CD14-positive monocyte (primary cell): ENCODE measurements around the gene NDUFS2. TPM values are rescaled to one million over a fixed set of nuclear protein-coding genes. Genes with fewer than 3 reads are reported as not detected.

Source experiments
- DNase-seq, 3 donors: peaks; one replicate each; pipeline ENCODE4 v3.0.0-alpha.2; 2011 to 2022
- H2AFZ ChIP-seq: 2 replicates; pipeline ENCODE4 v1.6.0; 2012; ENCODE audit warnings: mild to moderate bottlenecking, low read depth, low read length, inconsistent platforms; ENCODE audit not compliant: insufficient read depth, poor library complexity, severe bottlenecking
- H3K27ac ChIP-seq, 2 donors: 1 replicate in 1 of 2; 2 replicates in 1 of 2; pipeline ENCODE4 v1.5.1; 2012 to 2013; ENCODE audit warnings: low read length in 2 of 2, control low read depth in 1 of 2, inconsistent platforms in 1 of 2, low read depth in 1 of 2, mild to moderate bottlenecking in 1 of 2
- H3K27me3 ChIP-seq, 2 donors: one replicate each; pipeline versions ENCODE4 v1.6.0 to v1.6.1; 2011 to 2013; ENCODE audit warnings: low read length in 2 of 2; ENCODE audit not compliant: control insufficient read depth in 2 of 2, insufficient read depth in 2 of 2
- H3K36me3 ChIP-seq, 2 donors: replicated peaks in 1 of 2; 1 replicate in 1 of 2; 2 replicates in 1 of 2; pipeline versions ENCODE4 v1.5.1 to v1.6.1; 2012 to 2013; ENCODE audit warnings: low read length in 2 of 2, control low read depth in 1 of 2, inconsistent platforms in 1 of 2, mild to moderate bottlenecking in 1 of 2; ENCODE audit not compliant: insufficient read depth in 2 of 2, control insufficient read depth in 1 of 2
- H3K4me1 ChIP-seq, 2 donors: 1 replicate in 1 of 2; 2 replicates in 1 of 2; pipeline versions ENCODE4 v1.5.1 to v1.6.1; 2012 to 2013; ENCODE audit warnings: low read length in 2 of 2, control low read depth in 1 of 2, inconsistent platforms in 1 of 2, mild to moderate bottlenecking in 1 of 2, moderate library complexity in 1 of 2; ENCODE audit not compliant: insufficient read depth in 2 of 2, control insufficient read depth in 1 of 2
- H3K4me2 ChIP-seq: replicated peaks from 2 replicates; pipeline ENCODE3; 2012; ENCODE audit warnings: low read length, moderate library complexity, mild to moderate bottlenecking; ENCODE audit not compliant: poor library complexity, severe bottlenecking; ENCODE audit errors: extremely low read depth
- H3K4me3 ChIP-seq, 3 experiments: fragments of 200-600 bp in 1 of 3; sonication (generic) in 1 of 3; replicated peaks in 1 of 3; 1 replicate in 2 of 3; 2 replicates in 1 of 3; pipeline ENCODE4 v1.5.1; 2011 to 2013; ENCODE audit warnings: low read length in 3 of 3, mild to moderate bottlenecking in 3 of 3, control low read depth in 2 of 3, low read depth in 2 of 3, inconsistent platforms in 1 of 3, moderate library complexity in 1 of 3
- H3K79me2 ChIP-seq: 2 replicates; pipeline ENCODE4 v1.6.0; 2012; ENCODE audit warnings: mild to moderate bottlenecking, control low read depth, inconsistent platforms, low read length, moderate library complexity; ENCODE audit not compliant: insufficient read depth
- H3K9ac ChIP-seq: 2 replicates; pipeline ENCODE4 v1.6.0; 2017; ENCODE audit warnings: low read length, mild to moderate bottlenecking; ENCODE audit not compliant: insufficient read depth, poor library complexity, severe bottlenecking
- H3K9me3 ChIP-seq, 2 donors: replicated peaks in 1 of 2; 1 replicate in 1 of 2; 2 replicates in 1 of 2; pipeline versions ENCODE4 v1.5.1 to v1.6.1; 2012 to 2013; ENCODE audit warnings: low read length in 2 of 2, control low read depth in 1 of 2; ENCODE audit not compliant: control insufficient read depth in 1 of 2, insufficient read depth in 1 of 2
- H4K20me1 ChIP-seq: 2 replicates; pipeline ENCODE4 v1.6.0; 2012; ENCODE audit warnings: mild to moderate bottlenecking, low read length, control low read depth, moderate library complexity; ENCODE audit not compliant: insufficient read depth
- H3K27ac Mint-ChIP-seq, 7 donors: one replicate each; pipeline ENCODE4 v1.8.0; 2020; ENCODE audit warnings: mild to moderate bottlenecking in 7 of 7, mixed read lengths in 7 of 7, moderate library complexity in 6 of 7, inconsistent platforms in 2 of 7
- H3K27me3 Mint-ChIP-seq, 3 donors: one replicate each; pipeline ENCODE4 v1.8.0; 2021 to 2022; ENCODE audit warnings: low read depth in 3 of 3, mild to moderate bottlenecking in 3 of 3, mixed read lengths in 3 of 3, moderate library complexity in 3 of 3, inconsistent platforms in 1 of 3
- H3K36me3 Mint-ChIP-seq, 2 donors: one replicate each; pipeline ENCODE4 v1.8.0; 2020; ENCODE audit warnings: mixed read lengths in 2 of 2, inconsistent platforms in 1 of 2, mild to moderate bottlenecking in 1 of 2
- H3K4me1 Mint-ChIP-seq: one replicate; pipeline ENCODE4 v1.8.0; 2020; ENCODE audit warnings: mild to moderate bottlenecking, mixed read lengths
- H3K4me3 Mint-ChIP-seq, 2 donors: one replicate each; pipeline ENCODE4 v1.8.0; 2020; ENCODE audit warnings: mild to moderate bottlenecking in 2 of 2, mixed read lengths in 2 of 2, moderate library complexity in 1 of 2
- H3K9me3 Mint-ChIP-seq, 7 donors: one replicate each; pipeline ENCODE4 v1.8.0; 2020 to 2022; ENCODE audit warnings: mixed read lengths in 7 of 7, mild to moderate bottlenecking in 6 of 7, moderate library complexity in 6 of 7, inconsistent platforms in 2 of 7
- WGBS: methylation state at CpG from one replicate; pipeline ENCODE4 v1.1.5; 2013; ENCODE audit warnings: missing lambda C conversion rate; ENCODE audit not compliant: insufficient coverage; 5-methylcytosine and 5-hydroxymethylcytosine counted together
- intact Hi-C, 2 donors: fragments of 100-400 bp; cut with micrococcal nuclease; formaldehyde crosslinking; loops; one replicate each; pipeline versions ENCODE4 v1.15.0 to v1.15.1; 2023
- polyA plus RNA-seq, 3 donors: library from polyadenylated mRNA; depleted of rRNA in 1 of 3; unstranded in 2 of 3; stranded (reverse) in 1 of 3; fragments of 300-500 nt in 2 of 3; fragments of >200 nt in 1 of 3; fragmentation: Illumina TruSeq in 2 of 3; gene quantifications; 1 replicate in 2 of 3; 2 replicates in 1 of 3; pipeline ENCODE4 v1.2.3, GENCODE V29; 2012 to 2021
- TF ChIP-seq, protein P1 (sequence below): fragments of 200-600 bp; IDR thresholded peaks from one replicate; pipeline ENCODE4 v1.8.0; 2022; ENCODE audit warnings: antibody characterized with exemption, mild to moderate bottlenecking

The NDUFS2 gene
- polyA plus RNA-seq, 3 donors, result 87.5 to 119 (median 101) TPM

- peaks cover 8 to 10% of the 10 kb centered on the region in 2 donors for H3K4me1 ChIP-seq
- TF ChIP-seq, protein P1, sequence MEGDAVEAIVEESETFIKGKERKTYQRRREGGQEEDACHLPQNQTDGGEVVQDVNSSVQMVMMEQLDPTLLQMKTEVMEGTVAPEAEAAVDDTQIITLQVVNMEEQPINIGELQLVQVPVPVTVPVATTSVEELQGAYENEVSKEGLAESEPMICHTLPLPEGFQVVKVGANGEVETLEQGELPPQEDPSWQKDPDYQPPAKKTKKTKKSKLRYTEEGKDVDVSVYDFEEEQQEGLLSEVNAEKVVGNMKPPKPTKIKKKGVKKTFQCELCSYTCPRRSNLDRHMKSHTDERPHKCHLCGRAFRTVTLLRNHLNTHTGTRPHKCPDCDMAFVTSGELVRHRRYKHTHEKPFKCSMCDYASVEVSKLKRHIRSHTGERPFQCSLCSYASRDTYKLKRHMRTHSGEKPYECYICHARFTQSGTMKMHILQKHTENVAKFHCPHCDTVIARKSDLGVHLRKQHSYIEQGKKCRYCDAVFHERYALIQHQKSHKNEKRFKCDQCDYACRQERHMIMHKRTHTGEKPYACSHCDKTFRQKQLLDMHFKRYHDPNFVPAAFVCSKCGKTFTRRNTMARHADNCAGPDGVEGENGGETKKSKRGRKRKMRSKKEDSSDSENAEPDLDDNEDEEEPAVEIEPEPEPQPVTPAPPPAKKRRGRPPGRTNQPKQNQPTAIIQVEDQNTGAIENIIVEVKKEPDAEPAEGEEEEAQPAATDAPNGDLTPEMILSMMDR, result no peak
- H3K9ac ChIP-seq, result no peak overlapping the region
- Mint-ChIP-seq H3K4me3 (no peak overlapping the region), H3K4me1 (peaks cover 16% of the 10 kb centered on the region), H3K27me3 (peaks cover 52 to 58% (median 54%) of the 10 kb centered on the region in 3 donors), H3K27ac (no peak overlapping the region), H3K36me3 (peaks cover 12 to 14% of the 10 kb centered on the region in 2 donors), H3K9me3 (peaks cover 18 to 26% (median 20%) of the 10 kb centered on the region in 7 donors)
- no peak overlapping the region for H2AFZ ChIP-seq
- H3K27me3 ChIP-seq, result peaks cover 39 to 54% of the 10 kb centered on the region in 2 donors
- H3K79me2 ChIP-seq, result no peaks in the 10 kb centered on the region
- no peak overlapping the region for H3K4me3 ChIP-seq
- H3K27ac ChIP-seq, result no peak overlapping the region
- intact Hi-C loops, result no loop called here
- H4K20me1 ChIP-seq, result no peaks in the 10 kb centered on the region
- WGBS, result 79% methylated on average over 2 of the region's 12 CpGs
- DNase-seq, result no peak
- H3K36me3 ChIP-seq, result no peaks in the 10 kb centered on the region
- peaks cover 21 to 39% of the 10 kb centered on the region in 2 donors for H3K9me3 ChIP-seq
- no peak overlapping the region for H3K4me2 ChIP-seq
Observed at GRCh38 chr1:161261261-161262235, 59.4 kb downstream of the NDUFS2 start.

Other genes with a start within 250 kb of the NDUFS2 start
- gene ITLN2, start 247.6 kb upstream of the NDUFS2 start, polyA plus RNA-seq, result not detected
- gene F11R, start 181.2 kb upstream of the NDUFS2 start, polyA plus RNA-seq, result 10 to 100 TPM; 28.8 to 58.0 (median 35.9) TPM
- gene TSTD1, start 163.4 kb upstream of the NDUFS2 start, polyA plus RNA-seq, result 10 to 100 TPM in 2 of 3 donors, 1 to 10 TPM in 1; 9.9 to 20.3 (median 11.8) TPM
- gene USF1, start 156.4 kb upstream of the NDUFS2 start, polyA plus RNA-seq, result 100 to 1,000 TPM in 1 of 3 donors, 10 to 100 TPM in 1, 1 to 10 TPM in 1; 6.3 to 335 (median 25.5) TPM
- 100 to 1,000 TPM; 101 to 140 (median 129) TPM for gene ARHGAP30, start 132.5 kb upstream of the NDUFS2 start, polyA plus RNA-seq
- under 1 TPM in 2 of 3 donors, not detected in 1; 0.07 TPM for gene NECTIN4, start 112.8 kb upstream of the NDUFS2 start, polyA plus RNA-seq
- gene KLHDC9, start 104.0 kb upstream of the NDUFS2 start, polyA plus RNA-seq, result under 1 TPM in 1 of 3 donors, not detected in 2; 0.08 TPM
- gene PFDN2, start 84.3 kb upstream of the NDUFS2 start, polyA plus RNA-seq, result 10 to 100 TPM; 59.1 to 80.7 (median 65.6) TPM
- 10 to 100 TPM; 28.4 to 84.7 (median 35.7) TPM for gene NIT1, start 84.3 kb upstream of the NDUFS2 start, polyA plus RNA-seq
- 10 to 100 TPM; 40.9 to 56.3 (median 42.2) TPM for gene DEDD, start 69.7 kb upstream of the NDUFS2 start, polyA plus RNA-seq
- gene UFC1, start 48.4 kb upstream of the NDUFS2 start, polyA plus RNA-seq, result 100 to 1,000 TPM; 100 to 120 (median 108) TPM
- 10 to 100 TPM; 11.0 to 42.8 (median 11.3) TPM for gene USP21, start 42.9 kb upstream of the NDUFS2 start, polyA plus RNA-seq
- 10 to 100 TPM; 10.5 to 42.6 (median 10.8) TPM for gene PPOX, start 35.9 kb upstream of the NDUFS2 start, polyA plus RNA-seq
- gene B4GALT3, start 24.9 kb upstream of the NDUFS2 start, polyA plus RNA-seq, result 10 to 100 TPM; 16.8 to 50.3 (median 21.0) TPM
- under 1 TPM in 2 of 3 donors, not detected in 1; 0.01 to 0.04 TPM for gene ADAMTS4, start 3.3 kb upstream of the NDUFS2 start, polyA plus RNA-seq
- gene FCER1G, start 12.9 kb downstream of the NDUFS2 start, polyA plus RNA-seq, result 1,000 to 10,000 TPM; 2,686 to 4,191 (median 2,715) TPM
- not detected for gene APOA2, start 21.3 kb downstream of the NDUFS2 start, polyA plus RNA-seq
- gene TOMM40L, start 23.7 kb downstream of the NDUFS2 start, polyA plus RNA-seq, result 10 to 100 TPM in 1 of 3 donors, 1 to 10 TPM in 2; 3.8 to 31.5 (median 5.2) TPM
- gene NR1I3, start 35.8 kb downstream of the NDUFS2 start, polyA plus RNA-seq, result not detected
- gene PCP4L1, start 56.4 kb downstream of the NDUFS2 start, polyA plus RNA-seq, result not detected
- gene MPZ, start 107.6 kb downstream of the NDUFS2 start, polyA plus RNA-seq, result 1 to 10 TPM in 1 of 3 donors, under 1 TPM in 1, not detected in 1; 0.16 to 9.4 TPM
- gene SDHC, start 112.0 kb downstream of the NDUFS2 start, polyA plus RNA-seq, result 100 to 1,000 TPM; 208 to 350 (median 323) TPM
- not detected for gene CFAP126, start 165.5 kb downstream of the NDUFS2 start, polyA plus RNA-seq